NCI-H510A treated with DMSO at 0.1 percent for 48 hours (cell line): ENCODE measurements around the gene PIK3R1.
"Not testable (repeated sequence)": the region's sequence is repeated elsewhere in the genome, so short reads cannot be mapped to it uniquely, and the experiment has no call there.

Experiments used
- DNase-seq: peaks from one replicate; lab custom pipeline; 2025; lab: John Stamatoyannopoulos, UW

Gene PIK3R1

DNA sequence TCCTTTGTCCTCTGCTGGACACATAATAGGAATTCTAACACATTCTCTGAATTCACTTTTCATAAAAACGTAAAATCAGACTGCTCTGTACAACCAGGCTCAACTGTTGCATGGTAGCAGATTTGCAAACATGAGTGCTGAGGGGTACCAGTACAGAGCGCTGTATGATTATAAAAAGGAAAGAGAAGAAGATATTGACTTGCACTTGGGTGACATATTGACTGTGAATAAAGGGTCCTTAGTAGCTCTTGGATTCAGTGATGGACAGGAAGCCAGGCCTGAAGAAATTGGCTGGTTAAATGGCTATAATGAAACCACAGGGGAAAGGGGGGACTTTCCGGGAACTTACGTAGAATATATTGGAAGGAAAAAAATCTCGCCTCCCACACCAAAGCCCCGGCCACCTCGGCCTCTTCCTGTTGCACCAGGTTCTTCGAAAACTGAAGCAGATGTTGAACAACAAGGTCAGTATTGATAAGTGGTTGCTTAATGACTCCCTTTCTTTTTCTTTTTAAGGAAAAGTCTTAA is 11.1 kb downstream of the PIK3R1 start:
- DNase-seq: no peak

GRCh38 chr5:68227532-68228160 is 12.1 kb downstream of the PIK3R1 start:
- DNase-seq: no peak

- no peak for DNase-seq
These were observed 13.9 kb downstream of the PIK3R1 start for GRCh38 chr5:68229416-68229815.

- no peak for DNase-seq
These were observed 14.7 kb downstream of the PIK3R1 start for GRCh38 chr5:68230285-68230684.

DNA sequence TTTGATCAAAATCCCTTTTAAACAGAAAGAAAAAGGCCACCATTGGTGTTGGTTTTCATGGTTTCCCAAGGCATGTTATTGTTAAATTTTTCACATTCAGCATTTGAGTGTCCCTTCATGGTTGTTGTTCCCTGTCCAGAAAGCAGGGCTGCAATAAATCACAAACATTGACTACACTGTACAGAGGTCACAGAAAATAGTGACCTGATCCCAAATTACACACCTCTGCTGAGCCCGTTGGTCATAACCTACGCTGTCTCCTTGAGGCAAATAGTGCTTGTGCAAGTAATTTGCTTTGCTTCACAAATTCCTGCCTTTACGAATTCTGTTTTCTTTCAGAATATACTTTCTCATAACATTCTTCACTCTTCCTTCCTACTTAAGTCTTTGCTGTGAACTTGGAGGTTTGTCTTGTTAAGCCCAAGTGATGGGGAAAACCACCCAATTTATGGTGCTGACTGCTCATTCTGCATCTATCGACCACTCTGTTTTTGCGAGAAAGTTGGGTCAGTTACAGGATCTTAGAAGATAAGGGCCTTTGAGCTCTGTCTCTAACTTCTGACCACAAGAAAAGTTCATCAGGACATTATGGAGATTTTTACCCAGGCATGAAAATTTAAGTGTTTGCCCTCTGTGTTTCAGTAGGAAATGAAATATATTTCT is 16.0 kb downstream of the PIK3R1 start:
- no peak for DNase-seq

DNA sequence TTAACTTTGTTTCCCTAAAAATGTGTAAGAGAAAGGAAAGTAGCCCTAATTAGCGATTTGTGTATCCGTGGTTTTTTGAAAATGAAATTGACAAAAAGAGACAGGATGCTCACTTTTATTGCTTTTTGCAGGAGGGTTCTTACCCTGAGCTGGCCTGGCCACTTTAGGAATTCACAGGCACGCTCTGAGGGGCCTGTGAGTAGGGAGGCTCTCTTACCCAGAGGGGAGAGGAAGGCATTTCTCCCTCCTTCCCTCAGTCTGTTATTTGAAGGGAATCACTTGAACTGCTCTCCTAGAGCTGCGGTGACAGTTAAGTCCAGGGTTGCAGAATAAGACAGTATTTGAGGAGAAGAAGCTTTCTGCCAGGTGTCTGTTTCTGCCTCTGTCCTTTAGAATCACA is 16.7 kb downstream of the PIK3R1 start:
- no peak for DNase-seq

DNA sequence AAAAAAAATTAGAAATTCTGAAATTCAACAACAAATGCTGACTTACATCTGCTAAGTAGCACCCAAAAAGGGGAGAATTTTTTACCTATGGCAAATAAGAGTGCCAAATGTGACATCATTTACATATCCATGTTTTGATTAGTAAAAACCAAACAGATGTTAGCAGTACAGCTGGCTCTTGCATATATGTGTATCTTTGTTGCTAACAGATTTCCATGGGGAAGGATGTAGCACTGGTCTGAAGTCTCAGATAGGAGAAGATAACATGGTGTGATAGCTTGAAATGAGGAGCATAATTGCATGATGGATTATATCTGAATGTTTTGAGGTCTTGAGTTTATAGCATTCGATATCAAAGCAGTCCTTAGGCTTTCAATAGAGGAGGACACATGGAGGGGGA is 17.5 kb downstream of the PIK3R1 start:
- DNase-seq: no peak

DNA sequence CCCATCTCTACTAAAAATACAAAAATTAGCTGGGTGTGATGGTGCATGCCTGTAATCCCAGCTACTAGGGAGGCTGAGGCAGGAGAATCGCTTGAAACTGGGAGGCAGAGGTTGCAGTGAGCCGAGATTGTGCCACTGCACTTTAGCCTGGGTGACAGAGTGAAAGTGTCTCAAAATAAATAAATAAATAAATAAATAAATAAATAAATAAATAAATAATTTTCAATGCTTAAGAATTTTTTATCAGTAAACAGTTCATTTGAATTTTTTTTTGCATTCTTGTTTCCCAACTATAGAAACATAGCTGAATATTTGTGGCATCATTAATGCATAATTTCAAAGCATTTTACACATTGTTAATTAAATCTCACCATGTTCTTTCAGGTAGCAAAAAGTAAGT is 19.7 kb downstream of the PIK3R1 start:
- not testable (repeated sequence) for DNase-seq

GRCh38 chr5:68237715-68238114 is 22.2 kb downstream of the PIK3R1 start:
- no peak for DNase-seq

GRCh38 chr5:68239487-68239886 is 23.9 kb downstream of the PIK3R1 start:
- DNase-seq: no peak

DNA sequence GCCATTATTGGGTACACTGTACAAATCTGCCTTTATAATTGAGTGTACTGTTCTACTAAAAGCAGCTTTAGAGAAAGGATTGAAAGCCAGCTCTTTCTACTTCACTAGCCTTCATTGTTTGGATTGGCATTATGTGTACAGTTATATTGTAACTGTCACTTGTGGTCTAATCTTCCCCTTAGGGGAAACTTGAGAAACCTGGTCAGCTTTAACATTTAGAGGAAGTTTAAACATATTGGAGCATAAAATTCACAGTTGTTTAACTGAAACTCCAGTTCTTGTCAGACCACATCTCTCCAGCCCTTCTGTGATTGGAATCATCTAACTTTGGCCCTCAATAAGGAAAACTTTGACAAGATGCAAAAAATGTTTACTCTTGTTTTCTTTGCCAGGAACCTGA is 24.6 kb downstream of the PIK3R1 start:
- DNase-seq: no peak

DNA sequence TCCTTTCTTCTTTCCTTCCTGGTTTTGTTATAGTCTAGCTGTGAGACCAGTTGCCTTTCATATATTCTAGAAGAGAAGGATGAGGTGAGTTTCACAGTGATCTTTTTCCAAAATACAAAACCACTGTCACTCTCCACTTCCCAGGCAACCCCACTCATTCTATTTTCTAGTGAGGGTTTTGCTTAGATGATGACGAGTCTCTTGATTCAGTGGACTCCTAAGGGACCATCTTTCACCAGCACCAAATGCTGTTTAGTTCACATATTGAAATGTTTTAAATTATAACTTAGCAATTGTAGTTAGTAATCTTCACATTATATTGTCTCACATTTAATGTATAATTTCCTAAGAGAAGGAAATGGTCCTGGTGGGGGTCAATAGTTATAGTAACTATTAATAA is 25.2 kb downstream of the PIK3R1 start:
- DNase-seq: no peak

- DNase-seq: no peak
These were observed 27.2 kb downstream of the PIK3R1 start for GRCh38 chr5:68242743-68243142.

- no peak for DNase-seq
These were observed 27.7 kb downstream of the PIK3R1 start for GRCh38 chr5:68243251-68243650.

GRCh38 chr5:68243681-68244080 is 28.1 kb downstream of the PIK3R1 start:
- peak; percentile 8 for DNase-seq

DNA sequence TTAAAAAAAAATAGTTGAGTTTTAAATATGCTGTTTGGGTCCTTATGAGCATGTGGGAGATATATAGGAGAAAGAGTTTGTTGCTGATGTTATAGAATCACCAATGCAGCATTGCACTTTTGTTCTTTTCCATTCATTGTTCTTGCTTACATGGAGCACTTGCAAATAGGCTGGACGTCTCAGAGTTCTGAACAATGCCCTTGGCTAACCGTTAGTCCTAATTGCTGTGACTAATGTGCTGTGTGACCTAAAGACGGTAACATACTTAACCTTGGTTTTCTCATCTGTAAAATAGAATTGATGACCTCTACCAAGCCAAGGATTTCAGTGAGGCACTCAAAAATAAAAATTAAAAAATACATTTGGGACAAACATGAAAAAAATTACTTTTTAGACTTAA is 29.8 kb downstream of the PIK3R1 start:
- no peak for DNase-seq

DNA sequence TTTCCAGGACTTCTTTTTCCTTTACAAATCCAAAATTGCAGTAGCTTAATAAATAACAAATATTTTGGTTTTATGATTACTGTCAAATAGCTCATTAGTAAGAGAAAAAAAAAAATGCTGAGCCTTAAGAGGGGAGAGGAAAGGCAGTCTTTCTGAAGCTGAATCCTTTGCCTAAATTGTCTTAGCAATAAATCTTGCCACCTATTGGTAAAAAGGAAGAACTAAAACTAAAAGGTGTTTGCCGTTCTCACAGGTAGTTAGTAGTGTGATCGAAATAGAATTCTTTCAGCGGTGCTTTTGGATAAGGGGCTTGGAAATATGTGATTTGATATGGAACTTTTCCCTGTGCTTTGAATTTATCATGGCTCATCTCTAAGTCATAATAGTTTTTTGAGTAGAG is 31.2 kb downstream of the PIK3R1 start:
- no peak for DNase-seq

- DNase-seq: no peak
These were observed 32.1 kb downstream of the PIK3R1 start for GRCh38 chr5:68247627-68248026.

GRCh38 chr5:68248896-68249295 is 33.3 kb downstream of the PIK3R1 start:
- DNase-seq: no peak

DNA sequence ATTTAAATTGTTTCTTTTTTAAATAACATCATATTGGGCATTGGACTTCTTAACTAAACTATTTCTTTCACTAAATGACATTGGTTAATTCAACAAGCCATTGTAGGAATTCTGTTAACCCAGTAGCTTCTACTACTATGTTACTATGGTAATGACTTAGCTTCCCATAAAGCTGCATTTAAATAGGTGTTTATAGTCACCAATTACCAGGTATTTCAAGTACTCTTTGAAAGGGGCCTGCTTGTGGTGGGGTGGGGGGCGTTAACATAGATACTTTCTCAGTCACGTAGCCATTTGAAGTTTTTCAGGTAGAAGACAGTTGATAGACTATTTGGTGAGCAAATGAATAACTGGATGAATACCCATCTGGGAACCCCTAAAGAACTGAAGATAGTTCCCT is 34.0 kb downstream of the PIK3R1 start:
- DNase-seq: no peak

DNA sequence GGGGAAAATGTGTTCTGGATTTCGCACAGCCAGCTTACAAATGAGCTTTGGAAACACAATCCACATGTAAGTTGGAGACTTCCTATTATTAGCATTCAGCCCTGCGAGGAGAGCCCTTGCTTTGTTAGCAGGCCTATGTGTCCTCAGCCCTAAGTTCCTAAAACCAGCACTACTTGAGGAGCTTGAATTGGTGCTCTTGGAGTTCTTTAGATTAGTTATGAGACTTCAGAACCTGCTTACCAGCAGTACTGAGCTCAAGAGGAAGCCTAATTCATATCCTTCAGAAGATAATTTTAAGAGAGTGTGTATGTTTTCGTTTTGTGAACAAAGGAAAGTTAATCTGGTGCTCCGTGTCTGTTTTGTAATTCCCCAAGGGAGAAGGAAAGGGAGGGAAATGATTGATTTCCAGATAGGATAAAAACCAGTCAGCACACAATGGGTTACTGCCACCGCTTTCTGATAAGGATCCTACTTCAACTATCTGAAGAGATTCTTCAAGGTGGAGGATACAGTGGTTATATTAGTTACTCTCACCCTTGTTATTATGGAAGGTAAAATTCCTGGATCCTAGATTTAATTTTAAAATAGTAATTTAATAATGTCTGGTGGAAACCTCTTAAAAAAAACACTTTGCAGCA is 35.2 kb downstream of the PIK3R1 start:
- no peak for DNase-seq

GRCh38 chr5:68251386-68251785 is 35.8 kb downstream of the PIK3R1 start:
- no peak for DNase-seq

DNA sequence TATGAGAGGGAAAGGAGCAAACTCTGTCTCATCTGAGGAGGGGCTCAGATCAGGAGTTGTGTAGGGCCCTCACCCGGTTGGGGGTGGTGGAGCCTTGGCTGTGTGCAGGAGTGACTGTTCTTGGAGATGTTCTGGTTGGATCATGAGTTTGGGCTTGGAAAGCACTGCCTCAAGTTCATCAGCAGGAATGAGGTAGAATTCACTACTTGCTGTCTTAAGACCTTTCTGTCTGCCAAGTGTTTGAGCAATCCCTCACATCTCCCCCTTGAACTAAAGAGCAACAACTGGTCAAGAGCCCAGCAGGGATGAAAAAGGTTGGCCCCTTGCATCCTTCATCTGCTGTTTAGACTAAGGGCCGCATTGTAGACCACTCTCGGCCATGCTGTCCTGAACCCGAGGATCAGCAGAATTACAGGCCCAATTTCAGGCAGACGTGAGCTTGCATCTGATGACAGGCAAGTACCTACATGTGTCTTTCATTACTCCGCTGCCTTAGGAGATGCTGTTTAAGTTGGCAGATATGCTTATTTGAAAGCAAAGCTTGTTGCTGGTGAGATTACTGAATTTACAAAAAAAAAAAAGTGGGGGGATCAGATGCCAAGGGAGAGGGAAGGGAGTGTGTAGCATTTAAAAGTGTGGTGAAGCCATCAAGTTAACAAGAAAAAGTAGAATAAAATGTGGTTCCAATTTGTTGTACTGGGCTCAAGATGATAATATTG is 36.4 kb downstream of the PIK3R1 start:
- no peak for DNase-seq
